H1 (cell line): ENCODE data around the gene GABRD. TPM values are rescaled to one million over a fixed set of nuclear protein-coding genes. Genes with fewer than 3 reads are reported as not detected.

Experiments
- CHD2 ChIP-seq: IDR thresholded peaks from 2 replicates; pipeline ENCODE4 v1.6.1; 2012; ENCODE audit warnings: low read length, improper control_type of control experiment
- CREB1 ChIP-seq: IDR thresholded peaks from 2 replicates; pipeline ENCODE4 v1.6.1; 2012; ENCODE audit warnings: inconsistent platforms
- GABPA ChIP-seq: IDR thresholded peaks from 2 replicates; pipeline ENCODE4 v1.6.1; 2011; ENCODE audit warnings: mild to moderate bottlenecking, low read length, moderate library complexity, borderline replicate concordance; ENCODE audit not compliant: insufficient read depth
- JUND ChIP-seq: IDR thresholded peaks from 2 replicates; pipeline ENCODE4 v1.6.1; 2011; ENCODE audit warnings: mild to moderate bottlenecking, improper control_type of control experiment, low read length
- MAX ChIP-seq: IDR thresholded peaks from 2 replicates; pipeline ENCODE4 v1.6.1; 2012; ENCODE audit warnings: inconsistent platforms
- polyA plus RNA-seq, 7 experiments: library from polyadenylated mRNA; depleted of rRNA in 3 of 7; stranded (reverse) in 5 of 7; unstranded in 2 of 7; fragments of >200 nt in 5 of 7; fragments of 200-250 nt in 2 of 7; gene quantifications; 1 replicate in 5 of 7; 2 replicates in 1 of 7; 4 replicates in 1 of 7; pipeline versions ENCODE4 v1.2.1 to v1.2.3, GENCODE V29; 2011 to 2013; ENCODE audit warnings: missing spikeins in 2 of 7, mixed read lengths in 2 of 7
- total RNA-seq: library from RNA; stranded (reverse); fragmentation: NEBNext Ultra II Directional; extraction: Animal tissue kit (Norgen Biotek cat#: 25700); gene quantifications from 2 replicates; pipeline ENCODE4 v1.2.1, GENCODE V29; 2021

The GABRD gene
- total and polyA plus RNA-seq, 2 of the 8 experiments (the other 6 are each of a cell fraction or from before 2014, with no cell fraction given): 1.8 to 3.0 TPM

GRCh38 chr1:2014181-2014580, 5.0 kb upstream of the GABRD start (continued):
- no peak for TF ChIP-seq MAX
- no peak for TF ChIP-seq CREB1
- TF ChIP-seq JUND: no peak
- TF ChIP-seq CHD2: no peak
- no peak for TF ChIP-seq GABPA
